ENCODE results near the gene ALK.

ALK gene

DNA sequence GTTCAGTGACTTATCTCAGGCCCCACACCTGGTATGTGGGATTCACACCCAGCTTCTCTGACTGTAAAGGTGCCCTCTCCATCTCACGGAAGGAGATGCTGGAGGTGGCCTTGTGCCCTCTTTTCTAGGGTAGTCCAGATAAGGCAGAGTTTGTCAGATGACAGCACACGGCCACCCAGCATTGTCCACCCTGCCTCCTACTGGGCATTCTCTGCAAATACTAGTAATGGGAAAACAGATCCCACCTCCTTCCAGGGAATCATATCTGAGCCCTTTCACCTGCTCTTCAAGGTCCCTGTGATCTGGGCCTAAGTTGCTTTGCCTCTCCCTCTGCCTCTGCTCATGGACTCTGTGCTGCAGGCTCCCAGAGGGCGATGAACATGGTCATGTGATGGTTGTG, 591.5 kb downstream of the ALK start:
- peak in 1 of 2 experiments; percentile 3 for DNase-seq
- TF ChIP-seq GATA1 (IDR thresholded peaks at IDR 0.05; ENCODE audit: low read depth, low read length) (no peak), POLR2A (IDR thresholded peaks at IDR 0.05; ENCODE audit: low read length) (no peak)

GRCh38 chr2:29326926-29327325, 594.5 kb downstream of the ALK start:
- TF ChIP-seq GATA1 (IDR thresholded peaks at IDR 0.05; ENCODE audit: low read depth, low read length) (no peak), POLR2A (IDR thresholded peaks at IDR 0.05; ENCODE audit: low read length) (no peak)

DNA sequence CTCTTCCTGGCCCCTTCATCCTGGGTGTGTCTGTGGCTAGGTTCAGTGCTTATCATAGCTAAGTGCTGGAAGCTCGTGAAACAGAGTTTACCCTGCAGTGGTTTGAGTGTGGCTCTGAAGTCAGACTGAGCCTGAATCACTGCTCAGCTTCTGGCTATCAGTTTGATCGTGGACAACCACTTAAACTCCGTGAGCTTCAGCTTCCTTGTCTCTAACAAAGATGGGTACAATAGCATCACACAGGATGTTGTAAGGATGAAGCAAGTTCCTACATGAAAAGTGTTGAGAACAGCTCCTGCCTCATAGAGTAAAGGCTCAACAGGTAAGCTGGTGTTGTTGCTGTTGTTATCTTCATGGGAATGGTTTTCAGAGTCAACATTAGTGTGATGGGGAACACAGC, 595.8 kb downstream of the ALK start:
- no peak for DNase-seq
- no peak for TF ChIP-seq GATA1 (IDR thresholded peaks at IDR 0.05; ENCODE audit: low read depth, low read length)
- TF ChIP-seq POLR2A (IDR thresholded peaks at IDR 0.05; ENCODE audit: low read length) = no peak

More at GRCh38 chr2:29326926-29327325, 594.5 kb downstream of the ALK start:
- no peak for DNase-seq

- TF ChIP-seq GATA1 (IDR thresholded peaks at IDR 0.05; ENCODE audit: low read depth, low read length) (no peak), POLR2A (IDR thresholded peaks at IDR 0.05; ENCODE audit: low read length) (no peak)
Observed at GRCh38 chr2:29323961-29324360, 597.4 kb downstream of the ALK start.

DNA sequence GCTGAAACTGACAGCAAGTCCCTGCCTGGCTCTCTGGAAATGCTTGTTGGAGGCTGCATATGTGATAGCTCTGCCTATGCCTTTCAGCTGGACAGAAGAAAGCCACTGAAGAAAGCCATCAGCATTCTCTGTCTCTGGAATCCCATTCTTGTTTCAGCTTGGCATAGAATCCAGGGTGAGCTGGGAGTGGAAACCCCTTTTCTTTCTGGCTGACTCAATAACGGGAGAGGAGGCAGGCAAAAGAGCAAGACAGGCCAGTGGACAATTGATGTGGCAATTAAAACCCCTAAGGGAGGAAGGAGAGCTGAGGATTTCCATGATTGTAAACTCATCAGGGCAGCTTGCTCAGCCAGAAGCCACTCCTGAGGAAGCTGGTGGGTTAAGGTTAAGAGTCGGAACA, 598.1 kb downstream of the ALK start:
- no peak for DNase-seq
- TF ChIP-seq POLR2A (IDR thresholded peaks at IDR 0.05; ENCODE audit: low read length) (no peak), GATA1 (IDR thresholded peaks at IDR 0.05; ENCODE audit: low read depth, low read length) (no peak)

More at GRCh38 chr2:29323961-29324360, 597.4 kb downstream of the ALK start:
- DNase-seq = no peak

- TF ChIP-seq GATA1 (IDR thresholded peaks at IDR 0.05; ENCODE audit: low read depth, low read length) = no peak
- no peak for TF ChIP-seq POLR2A (IDR thresholded peaks at IDR 0.05; ENCODE audit: low read length)
- DNase-seq = no peak
Observed at GRCh38 chr2:29322011-29322410, 599.4 kb downstream of the ALK start.

DNA sequence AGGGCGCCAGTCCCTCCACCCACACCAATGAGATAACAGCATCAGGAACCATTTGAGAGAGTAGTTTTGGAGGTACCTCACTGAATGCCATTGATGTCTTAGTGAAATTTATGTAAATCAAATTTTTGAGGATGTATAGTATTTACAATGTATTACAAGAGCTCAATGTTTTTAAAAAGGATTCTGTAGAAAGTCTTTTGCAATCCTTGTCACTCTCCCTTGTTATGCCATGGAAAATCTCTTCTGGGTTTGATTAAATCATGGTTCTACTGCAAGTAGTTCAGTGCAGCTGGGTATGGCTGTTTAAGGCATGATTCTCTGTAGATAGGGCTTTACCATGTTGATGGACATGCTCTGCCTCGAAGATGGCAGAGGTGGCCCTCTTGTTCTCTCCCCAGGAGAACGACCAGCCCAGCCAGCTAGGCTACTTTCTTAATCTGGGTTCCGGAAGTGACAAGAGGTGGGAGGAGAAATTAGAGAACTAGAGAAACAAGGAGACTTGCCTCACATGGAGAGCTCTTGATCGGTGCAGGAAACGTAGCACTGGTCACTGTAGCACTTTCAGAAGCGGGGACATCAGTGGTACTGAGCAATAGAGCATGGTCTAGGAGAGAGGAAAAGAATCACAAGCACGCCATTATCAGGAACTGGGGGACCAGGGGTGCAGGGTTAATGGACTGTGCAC, 603.4 kb downstream of the ALK start:
- TF ChIP-seq GATA1 (IDR thresholded peaks at IDR 0.05; ENCODE audit: low read depth, low read length) = no peak
- no peak for DNase-seq

DNA sequence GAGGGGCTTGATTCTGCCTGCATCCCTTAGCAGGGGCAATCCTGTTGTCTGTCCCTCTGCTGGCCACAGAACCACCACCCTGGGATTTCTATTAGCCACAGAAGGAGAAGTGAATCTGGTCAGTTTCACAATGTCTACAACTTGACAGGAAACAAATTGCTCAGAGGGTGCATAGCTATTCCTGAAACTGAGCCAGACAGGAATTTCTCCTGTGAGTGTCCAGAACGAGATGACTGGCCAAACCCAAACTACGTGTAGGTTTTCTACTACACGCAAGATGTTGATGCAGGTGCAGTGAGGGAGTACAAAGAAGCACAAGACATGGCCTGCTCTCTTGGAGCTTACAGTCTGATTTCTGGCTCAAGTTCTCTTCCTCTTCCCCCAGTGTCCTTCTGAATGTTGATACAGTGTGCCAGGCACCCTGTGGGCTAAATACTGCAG, 604.3 kb downstream of the ALK start:
- no peak for TF ChIP-seq GATA1 (IDR thresholded peaks at IDR 0.05; ENCODE audit: low read depth, low read length)
- TF ChIP-seq POLR2A (IDR thresholded peaks at IDR 0.05; ENCODE audit: low read length) = no peak

GRCh38 chr2:29314816-29315571, 606.4 kb downstream of the ALK start:
- DNase-seq = no peak
- TF ChIP-seq GATA1 (IDR thresholded peaks at IDR 0.05; ENCODE audit: low read depth, low read length) (no peak), POLR2A (IDR thresholded peaks at IDR 0.05; ENCODE audit: low read length) (no peak)

More for the DNA sequence above, 604.3 kb downstream of the ALK start:
- DNase-seq = no peak

- no peak for DNase-seq
- TF ChIP-seq POLR2A (IDR thresholded peaks at IDR 0.05; ENCODE audit: low read length) (no peak), GATA1 (IDR thresholded peaks at IDR 0.05; ENCODE audit: low read depth, low read length) (no peak)
Observed at GRCh38 chr2:29311458-29311857, 609.9 kb downstream of the ALK start.

DNA sequence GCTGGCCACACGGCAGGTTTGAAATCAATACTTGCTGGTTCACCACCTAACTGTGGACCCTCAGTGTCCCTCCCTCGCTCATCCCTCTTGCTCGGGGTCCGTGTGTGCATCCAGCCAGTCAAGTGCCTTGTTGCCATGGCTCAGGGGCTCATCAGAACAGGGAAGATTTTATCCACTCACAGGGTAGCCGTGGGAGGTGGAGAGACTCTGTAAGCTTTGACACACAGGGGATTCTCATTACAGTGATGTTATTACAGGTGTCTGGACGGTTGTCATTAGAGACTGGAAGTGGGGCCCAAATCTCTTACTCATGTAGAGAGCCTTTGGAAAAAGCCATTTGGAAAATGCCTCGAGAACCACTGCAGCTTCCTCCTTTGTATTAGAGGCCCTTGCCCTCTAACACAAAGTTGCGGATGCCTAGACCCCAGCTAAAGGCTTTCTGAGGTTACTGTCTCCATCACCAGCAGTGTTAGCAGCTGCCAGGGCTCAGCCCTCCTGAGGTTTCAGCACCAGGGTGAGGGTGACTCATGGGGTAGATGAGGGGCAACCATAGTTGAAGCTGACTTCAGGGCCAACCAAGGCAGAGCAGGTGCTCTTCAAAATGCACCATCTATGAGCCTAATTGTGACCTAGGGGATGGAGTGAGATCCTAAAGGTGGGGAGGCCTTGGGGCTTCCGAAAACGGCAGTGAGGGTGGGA, 610.6 kb downstream of the ALK start:
- DNase-seq = no peak

DNA sequence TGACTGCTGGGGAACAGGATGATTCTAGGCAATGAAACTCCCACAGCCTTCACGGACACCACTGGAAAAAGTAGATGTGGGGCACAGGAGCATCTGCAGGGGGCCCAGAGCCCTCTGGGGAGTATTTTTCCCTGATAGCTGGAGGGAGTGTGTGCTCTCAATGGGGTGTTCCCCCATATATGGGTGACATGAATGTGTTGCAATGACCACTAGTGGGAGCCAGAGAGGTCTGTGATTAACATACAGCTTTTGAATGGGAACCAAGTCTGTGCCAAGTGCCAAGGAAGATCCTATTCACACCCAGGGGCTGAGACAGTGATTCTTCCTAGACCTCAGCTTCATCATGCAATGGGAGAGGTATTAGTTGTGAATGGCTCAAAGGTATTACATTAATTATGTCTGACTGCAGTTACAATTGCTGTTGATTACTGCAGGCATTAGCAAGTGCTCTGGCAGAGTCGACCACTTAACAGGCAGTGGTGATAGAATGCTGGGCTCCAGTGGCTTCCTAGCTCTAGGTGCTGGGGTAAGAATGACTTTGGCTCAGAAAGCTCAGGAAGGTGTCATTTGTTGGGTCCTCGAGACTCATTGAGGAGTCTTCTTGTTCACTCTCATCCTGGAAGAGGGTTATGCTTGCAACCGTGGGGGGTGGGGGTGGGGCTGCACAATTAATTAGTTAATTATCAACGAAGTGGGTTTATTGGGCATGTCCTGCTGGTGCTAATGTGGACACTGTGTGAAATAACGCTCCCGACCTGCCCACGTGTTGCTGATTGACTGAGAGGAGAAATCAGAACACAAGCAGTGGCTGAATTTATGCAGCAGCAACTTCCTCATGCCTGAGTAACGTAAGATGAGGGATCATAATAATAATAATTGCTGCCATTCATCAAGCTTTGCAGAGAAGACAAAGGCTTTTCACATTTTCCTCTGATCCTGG, 612.0 kb downstream of the ALK start:
- peak; percentile 49 to 72 for DNase-seq
- no peak for TF ChIP-seq GATA1 (IDR thresholded peaks at IDR 0.05; ENCODE audit: low read depth, low read length)
- no peak for TF ChIP-seq POLR2A (IDR thresholded peaks at IDR 0.05; ENCODE audit: low read length)

More for the DNA sequence above, 610.6 kb downstream of the ALK start:
- no peak for TF ChIP-seq POLR2A (IDR thresholded peaks at IDR 0.05; ENCODE audit: low read length)
- TF ChIP-seq GATA1 (IDR thresholded peaks at IDR 0.05; ENCODE audit: low read depth, low read length) = no peak

DNA sequence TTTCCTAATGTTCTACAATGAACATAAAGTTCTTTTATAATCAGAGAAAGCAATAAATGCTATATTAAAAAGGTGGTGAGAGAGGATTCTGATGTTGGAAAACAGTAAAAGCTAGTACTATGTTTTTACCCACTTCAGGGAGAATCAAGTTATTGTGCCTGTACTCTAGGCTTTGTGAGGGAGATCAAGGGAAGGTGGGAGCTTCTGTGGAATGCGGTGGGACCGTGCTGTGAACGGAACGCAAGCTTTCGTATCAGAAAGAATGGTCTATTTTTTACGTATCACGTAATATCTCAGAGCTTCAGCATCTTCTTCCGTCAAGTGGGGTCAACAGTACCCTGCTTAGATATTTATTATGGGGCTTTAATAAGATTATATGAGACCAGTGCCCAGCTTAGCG, 613.0 kb downstream of the ALK start:
- TF ChIP-seq GATA1 (IDR thresholded peaks at IDR 0.05; ENCODE audit: low read depth, low read length) = no peak
- TF ChIP-seq POLR2A (IDR thresholded peaks at IDR 0.05; ENCODE audit: low read length) = no peak
- DNase-seq = no peak
